Measurements from ENCODE around the gene C1orf56.

DNA sequence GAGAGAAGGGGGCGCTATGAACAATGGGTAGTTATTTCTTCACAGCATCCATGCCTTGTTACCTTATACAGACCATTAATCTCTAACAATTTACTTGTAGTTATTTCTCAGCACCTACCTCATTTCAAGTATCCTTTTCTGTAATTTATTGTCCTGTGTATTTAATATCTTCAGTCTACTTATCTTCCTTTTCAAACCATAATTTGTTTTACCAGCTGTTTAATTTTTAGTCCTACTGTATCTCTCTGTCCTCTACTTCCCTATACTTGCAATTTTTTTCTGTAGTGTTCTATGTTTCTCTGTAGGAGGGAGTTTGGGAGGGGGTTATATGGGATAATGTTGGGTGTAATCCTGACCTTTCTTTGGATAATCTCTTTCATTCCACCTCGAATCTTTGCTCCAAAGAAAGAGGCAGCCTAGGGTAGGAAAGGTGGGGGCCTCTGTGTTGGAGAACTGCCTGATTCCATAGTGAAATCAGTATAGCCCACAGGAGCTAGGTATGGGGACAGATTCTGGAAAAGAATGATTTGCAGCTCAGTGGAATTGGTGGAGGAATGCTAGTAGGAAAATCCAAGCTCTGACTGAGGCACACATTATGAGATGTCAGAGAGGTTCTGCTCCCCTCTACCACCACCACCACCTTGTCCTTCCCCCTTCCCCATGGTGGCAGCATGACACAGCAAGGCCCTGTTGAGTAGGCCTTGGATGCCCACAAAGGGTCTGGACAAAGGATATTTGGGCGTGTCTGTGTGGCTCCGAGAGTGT lies 13.3 kb downstream of the C1orf56 start:
- TF ChIP-seq EZH2phosphoT487 (IDR thresholded peaks at IDR 0.05; ENCODE audit: insufficient read depth, low read depth): no peak
- TF ChIP-seq EZH2 (IDR thresholded peaks at IDR 0.05; ENCODE audit: insufficient read depth, poor library complexity, severe bottlenecking): no peak

Data from GM23248 (cell line).